Mesendoderm (in vitro differentiated cells): ENCODE measurements around the gene RAPGEF4.

Source experiments
- DNase-seq: peaks from one replicate; pipeline ENCODE4 v3.0.0; 2013
- H2AK5ac ChIP-seq: 2 replicates; pipeline ENCODE4 v1.6.1; 2013; ENCODE audit warnings: low read length, inconsistent platforms
- H2BK120ac ChIP-seq: 2 replicates; pipeline ENCODE4 v1.6.1; 2013; ENCODE audit warnings: low read depth, mild to moderate bottlenecking, low read length, moderate library complexity, mixed read lengths
- H2BK15ac ChIP-seq: replicated peaks from 2 replicates; pipeline ENCODE4 v1.6.1; 2013; ENCODE audit warnings: low read depth, mild to moderate bottlenecking, moderate library complexity
- H2BK5ac ChIP-seq: 2 replicates; pipeline ENCODE4 v1.6.1; 2013; ENCODE audit warnings: low read length, inconsistent platforms
- H3K18ac ChIP-seq: 2 replicates; pipeline ENCODE4 v1.6.1; 2013; ENCODE audit warnings: mild to moderate bottlenecking, low read length, mixed read lengths
- H3K23ac ChIP-seq: one replicate; pipeline ENCODE4 v1.6.1; 2013; ENCODE audit warnings: low read length
- H3K27ac ChIP-seq: 2 replicates; pipeline ENCODE4 v1.5.1; 2013; ENCODE audit warnings: low read depth, mild to moderate bottlenecking, inconsistent platforms, low read length, moderate library complexity
- H3K27me3 ChIP-seq: 2 replicates; pipeline ENCODE4 v1.6.1; 2013; ENCODE audit warnings: low read length, control low read depth, mild to moderate bottlenecking, inconsistent platforms; ENCODE audit not compliant: insufficient read depth, poor library complexity
- H3K36me3 ChIP-seq: 2 replicates; pipeline ENCODE4 v1.6.1; 2013; ENCODE audit warnings: low read length, inconsistent platforms; ENCODE audit not compliant: control insufficient read depth, insufficient read depth
- H3K4ac ChIP-seq: one replicate; pipeline ENCODE4 v1.6.1; 2013; ENCODE audit warnings: low read depth, mild to moderate bottlenecking, low read length, moderate library complexity
- H3K4me1 ChIP-seq: 2 replicates; pipeline ENCODE4 v1.6.1; 2013; ENCODE audit warnings: low read depth, low read length, inconsistent platforms; ENCODE audit not compliant: control insufficient read depth
- H3K4me2 ChIP-seq: 2 replicates; pipeline ENCODE4 v1.6.1; 2013; ENCODE audit warnings: low read length
- H3K4me3 ChIP-seq: 2 replicates; pipeline ENCODE4 v1.5.1; 2013; ENCODE audit warnings: mild to moderate bottlenecking, low read length
- H3K56ac ChIP-seq: one replicate; pipeline ENCODE4 v1.6.1; 2013; ENCODE audit warnings: low read length
- H3K79me1 ChIP-seq: 2 replicates; pipeline ENCODE4 v1.6.1; 2013; ENCODE audit warnings: low read length, inconsistent platforms
- H3K79me2 ChIP-seq: 2 replicates; pipeline ENCODE4 v1.6.1; 2013; ENCODE audit warnings: mild to moderate bottlenecking, low read length; ENCODE audit not compliant: control insufficient read depth, insufficient read depth
- H3K9ac ChIP-seq: 2 replicates; pipeline ENCODE4 v1.6.1; 2013; ENCODE audit warnings: low read length, inconsistent platforms
- H4K5ac ChIP-seq: one replicate; pipeline ENCODE4 v1.6.1; 2013; ENCODE audit warnings: low read length
- H4K8ac ChIP-seq: one replicate; pipeline ENCODE4 v1.6.1; 2013; ENCODE audit warnings: low read depth, mild to moderate bottlenecking, control low read depth, low read length, moderate library complexity
- WGBS: extraction: QIAGEN DNeasy Blood & Tissue Kit; methylation state at CpG from one replicate; pipeline ENCODE4 v1.1.7; 2013; ENCODE audit warnings: low lambda C conversion rate, missing lambda C conversion rate; ENCODE audit not compliant: insufficient coverage; ENCODE audit errors: extremely low coverage; 5-methylcytosine and 5-hydroxymethylcytosine counted together

Gene RAPGEF4

GRCh38 chr2:172944022-172944793 is 208.6 kb downstream of the RAPGEF4 start:
- H2BK5ac ChIP-seq, result no peak overlapping the region
- no peak overlapping the region for H2AK5ac ChIP-seq
- no peaks in the 10 kb centered on the region for H3K4me1 ChIP-seq
- H2BK15ac ChIP-seq, result no peak overlapping the region
- no peak overlapping the region for H3K4me2 ChIP-seq
- no peak overlapping the region for H3K56ac ChIP-seq
- no peaks in the 10 kb centered on the region for H3K79me2 ChIP-seq
- no peak for DNase-seq
- H3K27ac ChIP-seq, result no peak overlapping the region
- H3K23ac ChIP-seq, result no peak overlapping the region
- H3K36me3 ChIP-seq, result no peaks in the 10 kb centered on the region
- no peak overlapping the region for H3K4me3 ChIP-seq
- H3K79me1 ChIP-seq, result no peaks in the 10 kb centered on the region
- WGBS, result no CpG with 5 or more reads among the region's 8 CpGs
- H4K5ac ChIP-seq, result no peak overlapping the region
- no peaks in the 10 kb centered on the region for H3K27me3 ChIP-seq
- no peak overlapping the region for H2BK120ac ChIP-seq
- H3K18ac ChIP-seq, result no peak overlapping the region
- no peak overlapping the region for H3K4ac ChIP-seq
- H3K9ac ChIP-seq, result no peak overlapping the region
- no peak overlapping the region for H4K8ac ChIP-seq

- Histone ChIP-seq H2AK5ac (no peak overlapping the region), H3K23ac (no peak overlapping the region), H3K4me3 (no peak overlapping the region), H3K4ac (no peak overlapping the region), H3K56ac (no peak overlapping the region), H4K5ac (no peak overlapping the region), H3K9ac (no peak overlapping the region), H3K36me3 (no peaks in the 10 kb centered on the region), H3K79me2 (no peaks in the 10 kb centered on the region), H3K18ac (no peak overlapping the region), H2BK120ac (no peak overlapping the region), H2BK15ac (no peak overlapping the region), H4K8ac (no peak overlapping the region), H2BK5ac (no peak overlapping the region), H3K79me1 (no peaks in the 10 kb centered on the region), H3K4me2 (no peak overlapping the region), H3K27me3 (no peaks in the 10 kb centered on the region), H3K27ac (no peak overlapping the region), H3K4me1 (no peaks in the 10 kb centered on the region)
- DNase-seq, result no peak
- no CpG with 5 or more reads among the region's 1 CpG for WGBS
Measured at GRCh38 chr2:172944794-172945509, 209.3 kb downstream of the RAPGEF4 start.

- H4K8ac ChIP-seq, result no peak overlapping the region
- no peaks in the 10 kb centered on the region for H3K27me3 ChIP-seq
- no peak overlapping the region for H3K23ac ChIP-seq
- no peaks in the 10 kb centered on the region for H3K79me2 ChIP-seq
- H3K18ac ChIP-seq, result no peak overlapping the region
- H3K4ac ChIP-seq, result no peak overlapping the region
- no peak overlapping the region for H2BK15ac ChIP-seq
- no peak for DNase-seq
- H3K9ac ChIP-seq, result no peak overlapping the region
- H3K56ac ChIP-seq, result no peak overlapping the region
- no peak overlapping the region for H3K4me2 ChIP-seq
- H3K27ac ChIP-seq, result no peak overlapping the region
- H3K4me3 ChIP-seq, result no peak overlapping the region
- no peaks in the 10 kb centered on the region for H3K36me3 ChIP-seq
- H2BK5ac ChIP-seq, result no peak overlapping the region
- no CpG with 5 or more reads among the region's 2 CpGs for WGBS
- no peaks in the 10 kb centered on the region for H3K79me1 ChIP-seq
- H2BK120ac ChIP-seq, result no peak overlapping the region
- no peak overlapping the region for H4K5ac ChIP-seq
- no peak overlapping the region for H2AK5ac ChIP-seq
- no peaks in the 10 kb centered on the region for H3K4me1 ChIP-seq
Measured at GRCh38 chr2:172945510-172945850, 209.8 kb downstream of the RAPGEF4 start.

GRCh38 chr2:172947461-172948153 is 212.0 kb downstream of the RAPGEF4 start:
- H3K4me3 ChIP-seq, result no peak overlapping the region
- H3K27ac ChIP-seq, result no peak overlapping the region
- H3K18ac ChIP-seq, result no peak overlapping the region
- no peak overlapping the region for H3K4me2 ChIP-seq
- no peak overlapping the region for H2BK5ac ChIP-seq
- no peak overlapping the region for H3K4ac ChIP-seq
- no peak overlapping the region for H3K9ac ChIP-seq
- no peak overlapping the region for H2AK5ac ChIP-seq
- no peaks in the 10 kb centered on the region for H3K79me2 ChIP-seq
- H4K8ac ChIP-seq, result no peak overlapping the region
- no peak overlapping the region for H4K5ac ChIP-seq
- no peak overlapping the region for H2BK120ac ChIP-seq
- DNase-seq, result no peak
- no peak overlapping the region for H2BK15ac ChIP-seq
- no peak overlapping the region for H3K23ac ChIP-seq
- H3K79me1 ChIP-seq, result no peaks in the 10 kb centered on the region
- no peaks in the 10 kb centered on the region for H3K36me3 ChIP-seq
- no peaks in the 10 kb centered on the region for H3K27me3 ChIP-seq
- WGBS, result no CpG with 5 or more reads among the region's 3 CpGs
- no peak overlapping the region for H3K56ac ChIP-seq
- no peaks in the 10 kb centered on the region for H3K4me1 ChIP-seq

- Histone ChIP-seq H3K23ac (no peak overlapping the region), H2BK5ac (no peak overlapping the region)
Measured at GRCh38 chr2:172949522-172949921, 213.9 kb downstream of the RAPGEF4 start.

More at GRCh38 chr2:172949522-172949921, 213.9 kb downstream of the RAPGEF4 start:
- Histone ChIP-seq H3K4me1 (no peaks in the 10 kb centered on the region), H2AK5ac (no peak overlapping the region), H2BK120ac (no peak overlapping the region), H3K4me3 (no peak overlapping the region), H3K79me1 (no peaks in the 10 kb centered on the region), H3K9ac (no peak overlapping the region), H3K27me3 (no peaks in the 10 kb centered on the region), H4K8ac (no peak overlapping the region), H3K4ac (no peak overlapping the region), H3K18ac (no peak overlapping the region), H4K5ac (no peak overlapping the region), H3K36me3 (no peaks in the 10 kb centered on the region), H3K4me2 (no peak overlapping the region), H3K79me2 (no peaks in the 10 kb centered on the region), H3K27ac (no peak overlapping the region), H2BK15ac (no peak overlapping the region), H3K56ac (no peak overlapping the region)
- no peak for DNase-seq
